COLO668 (cell line): ENCODE data around the gene SHOC1.
"Not testable (repeated sequence)": the region's sequence is repeated elsewhere in the genome, so short reads cannot be mapped to it uniquely, and the experiment has no call there.

ENCODE experiments used
- DNase-seq: peaks from one replicate; lab custom pipeline; 2025; ENCODE audit not compliant: unreplicated experiment; lab: John Stamatoyannopoulos, UW

The SHOC1 gene

GRCh38 chr9:111805830-111806241 is 11.1 kb upstream of the SHOC1 start:
- DNase-seq = no peak

- DNase-seq = no peak
These were observed 10.5 kb upstream of the SHOC1 start for GRCh38 chr9:111805262-111805661.

GRCh38 chr9:111804636-111805035 is 9.9 kb upstream of the SHOC1 start:
- no peak for DNase-seq

- no peak for DNase-seq
These were observed 9.2 kb upstream of the SHOC1 start for GRCh38 chr9:111803924-111804323.

- DNase-seq = no peak
These were observed 5.3 kb upstream of the SHOC1 start for GRCh38 chr9:111799915-111800526.

- no peak for DNase-seq
These were observed 4.8 kb upstream of the SHOC1 start for GRCh38 chr9:111799506-111799905.

- no peak for DNase-seq
These were observed 4.0 kb upstream of the SHOC1 start for GRCh38 chr9:111798786-111799185.

GRCh38 chr9:111795557-111795839 is 761 bp upstream of the SHOC1 start:
- DNase-seq = no peak

- DNase-seq = not testable (repeated sequence)
These were observed 2.9 kb downstream of the SHOC1 start for GRCh38 chr9:111791821-111792220.

- DNase-seq = no peak
These were observed 4.9 kb downstream of the SHOC1 start for GRCh38 chr9:111789881-111790280.

- DNase-seq = no peak
These were observed 10.9 kb downstream of the SHOC1 start for GRCh38 chr9:111783857-111784256.

- no peak for DNase-seq
These were observed 11.3 kb downstream of the SHOC1 start for GRCh38 chr9:111783424-111783823.

- no peak for DNase-seq
These were observed 28.7 kb downstream of the SHOC1 start for GRCh38 chr9:111766066-111766465.

GRCh38 chr9:111762556-111762955 is 32.2 kb downstream of the SHOC1 start:
- DNase-seq = no peak

- DNase-seq = peak; percentile 45
These were observed 34.7 kb downstream of the SHOC1 start for GRCh38 chr9:111759762-111760639.

GRCh38 chr9:111754800-111755199 is 39.9 kb downstream of the SHOC1 start:
- DNase-seq = no peak

GRCh38 chr9:111752455-111752854 is 42.3 kb downstream of the SHOC1 start:
- DNase-seq = no peak
